Erythroblast (primary cell): ENCODE data around the gene AAK1.

Experiments
- GATA1 ChIP-seq: IDR thresholded peaks from 2 replicates; pipeline ENCODE4 v1.6.1; 2011; ENCODE audit warnings: low read depth, mild to moderate bottlenecking, control low read depth, low read length, moderate library complexity
- POLR2A ChIP-seq: IDR thresholded peaks from 2 replicates; pipeline ENCODE4 v1.6.1; 2011; ENCODE audit warnings: mild to moderate bottlenecking, low read length

DNA sequence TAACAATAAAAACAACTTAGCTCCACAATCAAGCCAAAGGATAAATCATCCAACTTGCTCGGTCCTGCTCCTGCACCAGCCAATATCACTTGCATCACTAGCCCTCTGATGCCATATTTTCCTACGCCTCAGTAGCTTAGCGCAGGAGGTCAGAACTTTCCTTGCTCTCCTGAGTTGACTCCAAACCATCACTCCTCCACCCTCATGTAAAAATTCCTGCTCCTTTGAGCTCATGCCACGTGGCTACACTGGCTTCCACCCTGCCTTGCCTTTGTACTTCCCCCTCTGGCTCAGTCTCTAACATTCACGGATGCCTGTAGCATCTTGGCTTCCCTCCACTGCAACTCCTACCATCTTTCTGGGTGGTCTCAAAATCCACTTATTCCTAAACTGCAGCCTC is 25.2 kb downstream of the AAK1 start:
- TF ChIP-seq POLR2A (no peak), GATA1 (no peak)
